ENCODE data around the gene PTTG1.

PTTG1 gene

DNA sequence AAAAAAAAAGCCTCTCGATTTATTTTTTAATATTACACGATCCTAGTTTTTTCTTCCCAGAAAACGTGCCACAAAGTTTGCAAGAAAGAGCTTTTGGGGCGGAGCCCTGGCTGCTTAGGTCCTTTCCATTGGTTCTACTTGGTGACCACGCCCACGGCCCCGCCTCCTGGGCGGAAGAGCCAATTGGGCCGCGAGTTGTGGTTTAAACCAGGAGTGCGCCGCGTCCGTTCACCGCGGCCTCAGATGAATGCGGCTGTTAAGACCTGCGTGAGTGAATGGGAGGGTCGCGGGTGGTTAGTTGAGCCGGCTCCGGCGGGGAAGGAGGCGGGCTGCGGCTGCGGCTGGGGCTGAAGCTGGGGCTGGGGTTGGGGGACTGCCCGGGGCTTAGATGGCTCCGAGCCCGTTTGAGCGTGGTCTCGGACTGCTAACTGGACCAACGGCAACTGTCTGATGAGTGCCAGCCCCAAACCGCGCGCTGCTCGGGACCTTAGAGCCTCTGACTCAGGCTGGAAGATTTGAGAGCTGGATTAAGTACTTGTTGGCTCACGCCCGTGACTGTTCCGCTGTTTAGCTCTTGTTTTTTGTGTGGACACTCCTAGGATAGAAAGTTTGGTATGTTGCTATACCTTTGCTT, at the start of gene PTTG1:
Gene PTTG1 (plus strand): TSS at position 231 of the 634 bp plus-strand sequence. CDS start 458 bp downstream, outside the sequence.
- peak; percentile 99 for DNase-seq

DNA sequence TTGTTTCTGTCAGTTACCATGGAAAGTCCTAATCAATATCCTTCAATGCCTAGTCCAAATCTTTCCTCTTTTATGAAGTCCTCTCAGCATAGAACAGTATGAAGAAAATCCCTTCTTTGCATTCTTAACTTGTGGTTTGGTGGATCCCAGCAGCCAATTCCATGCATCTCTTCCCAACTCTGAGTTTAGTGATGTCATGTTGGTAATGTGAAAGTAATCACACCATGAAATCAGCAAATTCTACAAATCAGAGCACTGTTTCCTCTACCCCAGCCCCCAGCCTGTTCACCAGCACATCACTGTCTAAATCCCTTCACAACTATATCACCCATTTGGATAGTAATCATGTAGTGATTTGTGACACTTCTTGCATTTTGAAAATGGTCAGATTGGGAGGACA, 46.5 kb upstream of the PTTG1 start:
- DNase-seq: no peak

- no peak for DNase-seq
Measured at GRCh38 chr5:160375701-160376100, 46.0 kb upstream of the PTTG1 start.

DNA sequence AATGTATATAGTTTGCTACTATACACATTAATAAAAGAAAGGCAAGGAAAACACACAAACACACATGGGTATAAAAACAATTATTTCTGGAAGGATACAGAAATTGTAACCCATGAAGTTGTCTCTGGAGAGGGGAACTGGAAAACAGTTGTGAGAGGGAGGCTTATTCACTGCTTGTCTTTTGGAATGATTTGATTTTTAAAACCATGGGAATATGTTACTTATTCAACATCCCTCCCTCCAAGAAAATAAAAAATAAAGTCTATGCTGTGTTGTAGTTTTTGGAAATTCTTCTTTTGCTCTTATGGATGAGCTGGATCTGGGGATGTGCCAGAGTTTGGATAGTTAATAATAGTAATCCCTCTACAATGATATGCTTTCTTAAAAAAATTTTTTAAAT, 45.2 kb upstream of the PTTG1 start:
- no peak for DNase-seq

DNA sequence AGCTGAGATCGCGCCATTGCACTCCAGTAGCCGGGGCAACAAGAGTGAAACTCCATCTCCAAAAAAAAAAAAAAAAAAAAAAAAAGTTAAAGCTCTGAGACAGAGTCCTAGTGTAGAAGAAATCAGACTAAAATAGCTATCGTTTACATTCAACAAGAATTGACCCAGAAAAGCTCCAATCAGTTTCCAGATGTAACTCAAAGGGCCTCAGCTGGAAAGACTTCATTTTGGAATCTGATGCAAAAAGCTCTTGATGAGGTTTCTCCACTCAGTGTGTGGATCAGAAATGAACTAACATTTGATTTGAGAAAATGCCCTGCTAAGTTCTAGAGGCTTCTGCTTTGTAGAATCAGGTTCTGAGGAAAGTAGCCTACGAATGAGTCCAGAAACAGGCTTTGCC, 44.0 kb upstream of the PTTG1 start:
- no peak for DNase-seq

DNA sequence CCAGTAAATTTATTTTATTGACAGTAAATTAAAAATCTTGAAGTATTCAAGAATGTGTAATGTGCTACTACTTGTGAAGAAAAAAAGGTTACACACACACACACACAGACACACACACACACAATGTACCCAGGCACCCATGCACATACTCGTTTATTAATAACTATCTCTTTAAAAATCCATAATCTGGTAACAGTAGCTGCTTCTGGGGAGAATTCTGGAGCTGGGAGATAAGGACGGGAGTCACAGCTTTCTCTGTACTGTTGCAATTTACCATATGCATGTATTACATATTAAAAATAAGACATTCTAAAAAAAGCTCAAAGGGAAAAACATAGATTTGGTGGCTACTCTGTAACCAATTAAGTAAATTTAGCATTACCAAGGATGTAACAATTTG, 43.3 kb upstream of the PTTG1 start:
- no peak for DNase-seq

DNA sequence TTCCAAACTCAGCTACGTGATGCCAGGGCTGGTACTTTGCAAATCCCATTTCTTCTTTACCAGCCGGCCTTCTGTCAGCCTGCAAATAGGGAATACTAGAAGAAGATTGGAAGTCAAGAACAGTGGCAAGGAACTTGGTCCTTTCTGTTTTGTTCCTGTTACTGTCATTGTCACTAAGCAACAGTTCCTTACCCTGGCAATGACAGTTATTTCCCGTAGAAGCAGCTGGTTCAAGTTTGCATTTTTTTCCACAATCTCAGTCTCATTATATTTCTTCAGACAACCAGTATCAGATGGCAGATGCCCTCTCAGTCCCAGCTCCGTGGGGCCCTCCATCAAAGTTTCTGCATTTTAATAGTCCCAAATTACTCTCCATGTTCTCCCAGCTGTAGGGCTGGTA, 42.1 kb upstream of the PTTG1 start:
- no peak for DNase-seq

- DNase-seq: no peak
Measured at GRCh38 chr5:160380041-160380440, 41.6 kb upstream of the PTTG1 start.

DNA sequence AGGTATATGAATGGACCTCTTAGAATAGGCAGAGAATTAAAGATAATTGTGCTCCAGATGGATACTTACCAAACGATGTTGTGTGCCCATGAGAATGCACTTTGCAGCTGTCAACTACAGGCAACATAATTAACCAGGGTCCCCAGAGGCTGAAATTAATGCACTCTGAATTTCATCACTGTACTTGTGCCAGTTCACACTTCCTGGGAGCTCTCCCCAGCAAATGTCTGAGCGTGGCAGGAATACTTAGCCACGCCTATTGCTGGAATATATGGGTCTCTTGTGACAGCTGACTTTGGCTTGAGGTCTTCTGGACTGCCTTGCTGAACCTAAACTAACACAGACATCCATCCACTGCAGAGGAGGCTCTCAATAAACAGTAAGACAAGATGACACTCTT, 39.3 kb upstream of the PTTG1 start:
- no peak for DNase-seq

DNA sequence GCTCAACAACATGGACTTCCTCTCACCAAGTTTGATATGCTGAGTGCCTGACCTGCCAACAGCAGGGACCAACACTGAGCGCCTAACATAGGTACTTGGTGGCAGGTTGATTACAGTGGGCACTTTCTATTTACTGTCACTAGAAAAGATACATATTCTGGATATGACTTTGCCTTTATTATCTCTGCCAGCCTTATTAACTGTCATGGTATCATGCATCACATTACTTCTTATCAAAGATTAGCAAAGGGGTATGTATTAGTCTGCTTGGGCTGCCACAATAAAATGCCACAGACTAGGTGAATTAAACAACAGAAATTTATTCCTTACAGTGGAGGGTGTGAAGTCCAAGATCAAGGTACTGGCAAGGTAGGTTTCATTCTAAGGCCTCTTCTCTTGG, 37.0 kb upstream of the PTTG1 start:
- no peak for DNase-seq

DNA sequence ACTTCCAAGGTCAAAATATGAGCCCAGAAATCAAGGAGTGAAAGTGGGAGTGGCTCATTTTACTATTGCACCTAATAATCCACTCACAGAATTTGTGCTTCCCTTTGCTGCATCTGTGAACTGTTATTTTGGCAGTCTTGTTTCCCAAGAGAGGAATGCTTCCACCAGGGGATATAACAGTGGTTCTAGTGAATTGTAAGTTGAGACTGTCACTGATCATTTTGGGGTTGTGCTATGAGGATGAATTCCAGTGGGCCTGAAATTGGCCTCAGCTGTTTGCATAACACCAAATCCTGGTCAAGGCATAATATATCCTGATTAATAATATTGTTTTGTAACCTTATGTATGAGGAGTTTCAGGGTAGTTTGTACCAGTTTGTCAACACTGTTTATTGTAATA, 36.2 kb upstream of the PTTG1 start:
- no peak for DNase-seq

GRCh38 chr5:160387445-160387844, 34.2 kb upstream of the PTTG1 start:
- no peak for DNase-seq

DNA sequence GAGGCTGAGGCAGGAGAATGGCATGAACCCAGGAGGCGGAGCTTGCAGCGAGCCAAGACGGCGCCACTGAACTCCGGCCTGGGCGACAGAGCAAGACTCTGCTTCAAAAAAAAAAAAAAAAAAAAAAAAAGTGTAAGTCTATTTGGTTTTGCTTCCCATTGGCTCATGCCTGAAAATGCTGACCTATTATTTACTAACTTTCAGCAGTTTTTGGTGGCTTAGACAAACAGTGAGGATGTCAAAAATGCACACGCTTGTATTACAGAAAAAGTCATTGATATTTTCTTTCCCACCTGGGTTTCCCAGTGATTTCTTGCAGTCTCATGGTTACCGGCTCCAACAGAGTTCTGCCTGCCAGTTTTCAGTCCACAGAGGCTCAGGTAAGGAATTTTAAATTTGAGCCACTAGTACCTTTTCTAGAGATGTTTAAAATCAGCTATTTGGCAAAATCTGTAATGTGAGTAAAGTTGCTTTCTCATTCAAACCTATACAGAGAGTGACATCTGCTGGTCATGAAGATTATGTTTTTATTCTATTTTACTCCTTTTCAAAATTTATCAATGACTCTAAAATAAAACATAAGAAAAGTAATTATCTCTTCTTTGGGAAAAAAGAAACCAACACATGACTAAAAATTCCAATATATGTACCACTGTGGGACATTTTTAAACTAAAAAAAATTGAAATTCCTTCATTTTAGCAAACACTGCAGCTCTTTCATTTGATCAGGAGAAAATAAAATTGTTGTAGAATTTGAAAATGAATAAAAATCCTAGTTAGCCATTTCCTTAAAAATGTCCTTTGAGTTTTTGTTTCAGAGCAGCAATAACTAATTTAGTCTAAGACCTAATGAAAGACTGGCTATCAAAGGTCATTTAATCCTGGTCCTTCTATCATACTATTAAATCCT, 30.6 kb upstream of the PTTG1 start:
- DNase-seq: peak; percentile 56

DNA sequence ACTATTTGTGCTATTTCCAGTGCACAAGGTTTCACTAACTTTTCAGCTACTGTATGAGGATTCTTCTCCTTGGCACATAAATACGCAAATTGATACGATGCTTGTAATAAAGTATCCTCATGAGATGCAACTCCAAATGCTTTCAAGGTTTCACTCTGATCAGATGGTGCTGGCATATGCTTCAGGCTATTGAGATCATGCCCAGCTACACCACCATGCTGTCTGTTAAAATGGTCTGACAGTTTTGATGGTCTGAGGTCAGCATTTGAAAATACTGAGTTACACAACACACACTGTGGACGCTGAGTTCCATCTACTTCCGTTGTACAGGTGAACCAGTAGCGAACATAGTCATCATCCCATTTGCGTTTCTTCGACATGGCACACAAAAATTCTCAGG, 26.5 kb upstream of the PTTG1 start:
- DNase-seq: no peak

- DNase-seq: no peak
Measured at GRCh38 chr5:160397492-160397891, 24.2 kb upstream of the PTTG1 start.

DNA sequence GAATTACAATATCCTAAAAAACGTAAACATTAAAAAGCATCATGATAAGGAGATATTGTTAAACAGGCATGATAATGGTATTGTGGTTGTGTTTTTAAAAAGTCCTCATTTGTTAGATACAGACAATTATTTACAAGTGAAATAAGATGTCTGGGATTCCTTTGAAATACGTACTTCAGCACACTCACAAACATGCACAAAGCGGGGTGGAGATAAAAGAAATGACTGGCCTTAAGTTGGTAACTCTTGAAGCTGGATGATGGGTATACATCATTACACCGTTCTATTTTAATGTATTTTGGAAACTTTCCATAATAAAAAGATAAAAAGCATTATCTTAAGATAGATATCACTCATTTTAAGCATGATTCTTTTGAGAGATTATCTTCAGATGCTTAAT, 22.8 kb upstream of the PTTG1 start:
- peak; percentile 36 for DNase-seq

DNA sequence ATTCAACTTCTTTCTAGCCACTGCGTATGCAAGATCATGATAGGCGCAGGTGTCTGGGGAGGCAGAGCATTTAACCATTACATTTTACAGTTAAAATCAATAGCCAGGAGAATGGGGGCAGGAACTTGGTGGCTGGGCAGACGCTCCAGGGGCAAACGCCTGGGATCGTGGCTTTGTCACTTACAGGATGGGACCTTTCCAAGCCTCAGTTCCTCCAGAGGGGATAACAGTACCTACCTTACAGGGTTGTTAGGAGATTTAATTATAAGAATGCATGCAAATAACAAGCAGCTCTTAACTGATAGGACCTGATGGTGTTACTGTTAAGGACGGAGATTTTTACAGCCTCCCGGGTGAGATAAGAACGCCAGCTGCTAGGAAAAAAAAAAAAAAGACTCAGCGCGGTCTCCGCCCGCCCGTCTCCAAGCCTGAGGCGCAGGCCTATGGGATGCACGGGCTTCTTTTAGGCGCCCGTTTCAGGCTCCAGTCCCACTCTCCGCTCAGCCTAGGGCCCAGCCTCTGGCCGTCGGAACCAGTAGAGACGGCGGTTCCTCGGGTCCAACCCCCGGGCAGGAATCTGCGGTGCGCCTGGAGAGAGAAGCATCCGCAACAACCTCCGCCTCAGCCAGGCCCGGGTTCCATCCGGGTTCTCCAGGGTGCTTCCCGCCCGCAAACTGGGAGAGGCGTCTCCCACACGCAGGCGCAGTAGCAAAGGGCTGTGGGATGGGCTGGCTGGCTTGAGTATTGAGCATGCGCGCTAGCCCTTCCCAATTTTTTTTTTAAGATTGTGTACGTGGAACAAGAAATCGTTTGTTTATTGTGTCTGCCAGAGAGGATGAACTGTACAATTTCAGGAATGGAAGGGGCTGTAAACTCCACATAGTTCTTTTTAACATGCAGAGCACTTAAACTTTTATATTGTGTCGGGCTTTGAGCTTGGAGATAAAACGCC, 22.0 kb upstream of the PTTG1 start, which contains the start of gene FAM200C:
Gene FAM200C (minus strand): TSS at position 653 of the 952 bp plus-strand sequence. CDS start 4,564 bp downstream, outside the sequence.
- peak; percentile 98 for DNase-seq

GRCh38 chr5:160418561-160419457, 2.8 kb upstream of the PTTG1 start, which contains the start of gene SLU7:
SLU7 (minus strand) TSS chr5:160419081; CDS start chr5:160415294, 3,787 bp downstream.
- DNase-seq: peak; percentile 98

- DNase-seq: no peak
Measured at GRCh38 chr5:160419458-160420330, 2.0 kb upstream of the PTTG1 start.

GRCh38 chr5:160420331-160420610, 1.4 kb upstream of the PTTG1 start:
- no peak for DNase-seq

DNA sequence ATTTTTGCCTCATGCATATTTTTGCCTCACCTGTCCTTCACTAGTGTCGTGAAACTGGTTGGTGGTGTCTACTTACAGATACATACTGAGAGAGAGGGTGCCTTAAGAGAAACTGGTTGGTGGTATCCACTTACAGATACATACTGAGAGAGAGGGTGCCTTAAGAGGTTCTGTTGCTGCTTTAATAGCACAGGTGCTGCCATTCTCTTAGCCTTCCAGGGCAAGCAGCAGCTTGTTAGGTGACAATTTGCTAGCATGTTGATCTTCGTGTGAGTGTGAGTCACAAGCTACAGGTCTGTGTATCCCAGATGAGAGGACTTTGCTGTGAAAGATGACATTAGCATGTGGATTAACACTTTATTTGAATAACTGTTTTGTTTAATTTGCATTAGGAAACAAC, 1.4 kb downstream of the PTTG1 start:
- DNase-seq: no peak

All from eye (tissue), 1 donor.